SK-N-SH treated with all-trans-retinoic acid at 6 μM for 48 hours (cell line): ENCODE data around the gene PRKACB.

Source experiments
- ATAC-seq: fragments of 200-7000 bp; cut with Tn5 transposase; 3 replicates; pipeline ENCODE4 v1.9.1; 2020; ENCODE audit warnings: mild to moderate bottlenecking, moderate library complexity
- ARNTL ChIP-seq: fragments of 450-650 bp; formaldehyde crosslinking; IDR thresholded peaks from 2 replicates; pipeline ENCODE4 v1.5.0; 2020; ENCODE audit warnings: low read depth, mild to moderate bottlenecking, moderate library complexity, borderline replicate concordance
- BACH2 ChIP-seq: fragments of 250-450 bp; sonication (Bioruptor Pico); IDR thresholded peaks from 2 replicates; pipeline ENCODE4 v1.9.0; 2021; ENCODE audit warnings: mild to moderate bottlenecking, borderline replicate concordance
- CSDC2 ChIP-seq: fragments of 250-450 bp; sonication (Bioruptor Pico); IDR thresholded peaks from 2 replicates; pipeline ENCODE4 v1.5.0; 2020; ENCODE audit warnings: mild to moderate bottlenecking, moderate library complexity
- GLIS3 ChIP-seq: fragments of 250-450 bp; sonication (Bioruptor Pico); IDR thresholded peaks from 2 replicates; pipeline ENCODE4 v1.5.0; 2020; ENCODE audit warnings: mild to moderate bottlenecking, moderate library complexity
- ISL1 ChIP-seq: fragments of 250-450 bp; sonication (Bioruptor Pico); IDR thresholded peaks from 2 replicates; pipeline ENCODE4 v2.1.2; 2022; ENCODE audit warnings: mild to moderate bottlenecking, moderate library complexity
- OSR1 ChIP-seq: fragments of 250-450 bp; sonication (Bioruptor Pico); IDR thresholded peaks from 2 replicates; pipeline ENCODE4 v1.8.0; 2022; ENCODE audit warnings: moderate library complexity, mild to moderate bottlenecking, inconsistent platforms
- PPARA ChIP-seq: fragments of 250-450 bp; sonication (Bioruptor Pico); IDR thresholded peaks from 2 replicates; pipeline ENCODE4 v1.5.0; 2020; ENCODE audit warnings: mild to moderate bottlenecking, borderline replicate concordance
- RARB ChIP-seq: fragments of 250-450 bp; sonication (Bioruptor Pico); IDR thresholded peaks from 2 replicates; pipeline ENCODE4 v1.8.0; 2021; ENCODE audit warnings: mild to moderate bottlenecking, moderate library complexity
- SNAI2 ChIP-seq: fragments of 250-450 bp; sonication (Bioruptor Pico); IDR thresholded peaks from 2 replicates; pipeline ENCODE4 v1.5.0; 2020; ENCODE audit warnings: mild to moderate bottlenecking, moderate library complexity
- TCF4 ChIP-seq: fragments of 250-450 bp; sonication (Bioruptor Pico); IDR thresholded peaks from 2 replicates; pipeline ENCODE4 v1.8.0; 2021; ENCODE audit warnings: mild to moderate bottlenecking, moderate library complexity, borderline replicate concordance
- TOX ChIP-seq: fragments of 250-450 bp; sonication (Bioruptor Pico); IDR thresholded peaks from 2 replicates; pipeline ENCODE4 v1.8.0; 2021; ENCODE audit warnings: mild to moderate bottlenecking, moderate library complexity, borderline replicate concordance
- ZC3H10 ChIP-seq: fragments of 250-450 bp; sonication (Bioruptor Pico); IDR thresholded peaks from 2 replicates; pipeline ENCODE4 v1.5.1; 2021; ENCODE audit warnings: mild to moderate bottlenecking, moderate library complexity
- ZFP3 ChIP-seq: fragments of 250-450 bp; sonication (Bioruptor Pico); IDR thresholded peaks from 2 replicates; pipeline ENCODE4 v1.5.0; 2020; ENCODE audit warnings: mild to moderate bottlenecking, moderate library complexity
- ZFP30 ChIP-seq: fragments of 450-650 bp; formaldehyde crosslinking; IDR thresholded peaks from 2 replicates; pipeline ENCODE4 v1.5.0; 2022; ENCODE audit warnings: mild to moderate bottlenecking, moderate library complexity
- ZNF565 ChIP-seq: fragments of 450-650 bp; formaldehyde crosslinking; conservative IDR thresholded peaks from 2 replicates; pipeline ENCODE4 v1.5.0; 2020; ENCODE audit warnings: low read depth, mild to moderate bottlenecking, moderate library complexity
- ZNF70 ChIP-seq: fragments of 450-650 bp; formaldehyde crosslinking; IDR thresholded peaks from 2 replicates; pipeline ENCODE4 v1.5.0; 2020; ENCODE audit warnings: mild to moderate bottlenecking, moderate library complexity
- ZNF8 ChIP-seq: fragments of 450-650 bp; formaldehyde crosslinking; IDR thresholded peaks from 2 replicates; pipeline ENCODE4 v1.5.0; 2020; ENCODE audit warnings: mild to moderate bottlenecking, moderate library complexity
- TF ChIP-seq, protein P1 (sequence below): fragments of 250-450 bp; sonication (Bioruptor Pico); IDR thresholded peaks from 2 replicates; pipeline ENCODE4 v1.8.0; 2021; ENCODE audit warnings: low read depth, mild to moderate bottlenecking, moderate library complexity, borderline replicate concordance
- TF ChIP-seq, protein P2 (sequence below): fragments of 250-450 bp; sonication (Bioruptor Pico); IDR thresholded peaks from 2 replicates; pipeline ENCODE4 v1.5.0; 2020; ENCODE audit warnings: mild to moderate bottlenecking, moderate library complexity
- TF ChIP-seq, protein P3 (sequence below): fragments of 250-450 bp; sonication (Bioruptor Pico); IDR thresholded peaks from 2 replicates; pipeline ENCODE4 v1.5.1; 2021; ENCODE audit warnings: mild to moderate bottlenecking, moderate library complexity
- TF ChIP-seq, protein P4 (sequence below): fragments of 250-450 bp; sonication (Bioruptor Pico); IDR thresholded peaks from 2 replicates; pipeline ENCODE4 v1.8.0; 2020; ENCODE audit warnings: mild to moderate bottlenecking, moderate library complexity, borderline replicate concordance
- TF ChIP-seq, protein P5 (sequence below): fragments of 250-450 bp; sonication (Bioruptor Pico); IDR thresholded peaks from 2 replicates; pipeline ENCODE4 v1.5.1; 2020; ENCODE audit warnings: low read depth, mild to moderate bottlenecking, moderate library complexity

PRKACB gene

DNA sequence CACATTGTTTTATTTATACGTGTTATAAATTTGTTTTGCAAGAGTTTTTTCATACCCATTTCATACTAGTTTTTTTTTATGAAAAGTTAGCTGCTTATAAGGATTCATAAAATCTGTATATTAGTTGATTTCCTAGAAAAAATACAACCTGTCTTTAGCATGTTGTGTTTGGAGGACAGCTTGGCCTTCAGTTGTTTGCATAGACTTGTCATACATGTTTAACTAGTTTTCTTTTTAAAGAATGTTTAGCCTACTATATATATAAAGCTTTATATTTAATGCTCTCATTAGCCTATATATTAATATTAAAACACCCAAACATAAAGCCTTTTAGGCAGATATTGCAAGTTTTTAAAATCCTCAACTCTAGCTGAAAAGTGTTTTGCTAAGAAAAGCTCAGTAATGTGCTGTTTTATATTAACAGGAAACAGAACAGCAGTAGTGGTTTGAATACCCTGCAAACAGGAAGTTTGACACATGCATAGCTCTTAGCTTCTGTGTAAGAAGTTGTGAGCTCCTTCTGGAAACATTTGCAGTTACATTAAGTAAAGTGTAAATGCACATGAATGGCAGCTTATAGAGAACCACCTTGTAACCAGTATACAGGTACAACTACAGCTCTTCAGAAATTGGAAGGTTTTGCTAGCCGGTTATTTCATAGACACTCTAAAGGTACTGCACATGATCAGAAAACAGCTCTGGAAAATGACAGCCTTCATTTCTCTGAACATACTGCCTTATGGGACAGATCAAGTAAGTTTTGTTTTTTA lies at the start of gene PRKACB:
Gene PRKACB, plus strand, starts transcription at position 476 of the 770 bp plus-strand sequence. Its CDS starts 91 bp downstream, at position 567.
- ATAC-seq: peak; percentile 74
- TF ChIP-seq SNAI2 (no peak), TOX (CRISPR knock-in tag) (no peak)

DNA sequence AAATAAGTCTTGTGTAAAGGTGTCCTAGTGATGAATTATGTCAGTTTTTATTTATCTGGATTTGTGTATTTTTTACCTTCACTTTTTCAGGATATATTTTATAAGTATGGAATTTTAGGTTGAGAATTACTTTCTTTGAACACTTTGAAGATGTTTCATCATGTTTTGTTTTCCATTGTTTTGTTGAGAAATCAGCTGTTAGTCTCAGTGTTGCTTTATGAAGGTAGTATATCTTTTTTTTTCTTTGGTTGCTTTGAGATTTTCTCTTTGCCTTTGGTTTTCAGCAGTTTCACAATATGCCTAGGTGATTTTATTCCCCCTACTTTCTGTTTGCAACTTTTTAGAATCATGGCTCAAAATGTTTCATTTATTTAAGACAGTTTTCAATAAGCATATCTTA lies 48.8 kb upstream of the PRKACB start:
- ATAC-seq: no peak
- TF ChIP-seq ZFP3 (CRISPR knock-in tag) (no peak), ZNF8 (CRISPR knock-in tag) (no peak), ISL1 (CRISPR knock-in tag) (no peak)
- TF ChIP-seq, protein P1, sequence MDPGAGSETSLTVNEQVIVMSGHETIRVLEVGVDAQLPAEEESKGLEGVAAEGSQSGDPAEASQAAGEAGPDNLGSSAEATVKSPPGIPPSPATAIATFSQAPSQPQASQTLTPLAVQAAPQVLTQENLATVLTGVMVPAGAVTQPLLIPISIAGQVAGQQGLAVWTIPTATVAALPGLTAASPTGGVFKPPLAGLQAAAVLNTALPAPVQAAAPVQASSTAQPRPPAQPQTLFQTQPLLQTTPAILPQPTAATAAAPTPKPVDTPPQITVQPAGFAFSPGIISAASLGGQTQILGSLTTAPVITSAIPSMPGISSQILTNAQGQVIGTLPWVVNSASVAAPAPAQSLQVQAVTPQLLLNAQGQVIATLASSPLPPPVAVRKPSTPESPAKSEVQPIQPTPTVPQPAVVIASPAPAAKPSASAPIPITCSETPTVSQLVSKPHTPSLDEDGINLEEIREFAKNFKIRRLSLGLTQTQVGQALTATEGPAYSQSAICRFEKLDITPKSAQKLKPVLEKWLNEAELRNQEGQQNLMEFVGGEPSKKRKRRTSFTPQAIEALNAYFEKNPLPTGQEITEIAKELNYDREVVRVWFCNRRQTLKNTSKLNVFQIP (CRISPR knock-in tag): no peak

DNA sequence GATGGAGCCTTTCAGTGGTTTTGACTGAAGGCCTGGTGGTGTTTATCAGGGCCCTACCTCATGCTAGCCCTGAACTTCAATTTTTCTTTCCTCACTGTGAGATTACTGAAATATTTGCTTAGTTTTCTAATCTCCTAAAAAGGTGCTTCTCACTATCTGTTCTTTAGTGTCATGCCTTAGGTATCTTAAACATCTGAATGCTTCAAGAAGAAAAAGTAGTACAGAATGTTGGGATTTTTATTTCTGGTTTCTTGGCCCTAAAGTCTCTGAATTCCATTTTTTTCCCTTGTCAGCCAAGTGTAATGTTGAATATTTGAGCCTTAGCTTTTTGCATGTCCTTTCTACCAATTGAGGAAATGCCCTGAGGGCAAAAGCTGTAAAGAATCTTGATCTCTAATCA lies 47.9 kb upstream of the PRKACB start:
- no peak for ATAC-seq
- TF ChIP-seq ZC3H10: no peak
- TF ChIP-seq, protein P2, sequence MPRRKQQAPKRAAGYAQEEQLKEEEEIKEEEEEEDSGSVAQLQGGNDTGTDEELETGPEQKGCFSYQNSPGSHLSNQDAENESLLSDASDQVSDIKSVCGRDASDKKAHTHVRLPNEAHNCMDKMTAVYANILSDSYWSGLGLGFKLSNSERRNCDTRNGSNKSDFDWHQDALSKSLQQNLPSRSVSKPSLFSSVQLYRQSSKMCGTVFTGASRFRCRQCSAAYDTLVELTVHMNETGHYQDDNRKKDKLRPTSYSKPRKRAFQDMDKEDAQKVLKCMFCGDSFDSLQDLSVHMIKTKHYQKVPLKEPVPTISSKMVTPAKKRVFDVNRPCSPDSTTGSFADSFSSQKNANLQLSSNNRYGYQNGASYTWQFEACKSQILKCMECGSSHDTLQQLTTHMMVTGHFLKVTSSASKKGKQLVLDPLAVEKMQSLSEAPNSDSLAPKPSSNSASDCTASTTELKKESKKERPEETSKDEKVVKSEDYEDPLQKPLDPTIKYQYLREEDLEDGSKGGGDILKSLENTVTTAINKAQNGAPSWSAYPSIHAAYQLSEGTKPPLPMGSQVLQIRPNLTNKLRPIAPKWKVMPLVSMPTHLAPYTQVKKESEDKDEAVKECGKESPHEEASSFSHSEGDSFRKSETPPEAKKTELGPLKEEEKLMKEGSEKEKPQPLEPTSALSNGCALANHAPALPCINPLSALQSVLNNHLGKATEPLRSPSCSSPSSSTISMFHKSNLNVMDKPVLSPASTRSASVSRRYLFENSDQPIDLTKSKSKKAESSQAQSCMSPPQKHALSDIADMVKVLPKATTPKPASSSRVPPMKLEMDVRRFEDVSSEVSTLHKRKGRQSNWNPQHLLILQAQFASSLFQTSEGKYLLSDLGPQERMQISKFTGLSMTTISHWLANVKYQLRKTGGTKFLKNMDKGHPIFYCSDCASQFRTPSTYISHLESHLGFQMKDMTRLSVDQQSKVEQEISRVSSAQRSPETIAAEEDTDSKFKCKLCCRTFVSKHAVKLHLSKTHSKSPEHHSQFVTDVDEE (CRISPR knock-in tag): no peak
- TF ChIP-seq BACH2 (CRISPR knock-in tag): no peak
- no peak for TF ChIP-seq ZFP3 (CRISPR knock-in tag)
- TF ChIP-seq, protein P3, sequence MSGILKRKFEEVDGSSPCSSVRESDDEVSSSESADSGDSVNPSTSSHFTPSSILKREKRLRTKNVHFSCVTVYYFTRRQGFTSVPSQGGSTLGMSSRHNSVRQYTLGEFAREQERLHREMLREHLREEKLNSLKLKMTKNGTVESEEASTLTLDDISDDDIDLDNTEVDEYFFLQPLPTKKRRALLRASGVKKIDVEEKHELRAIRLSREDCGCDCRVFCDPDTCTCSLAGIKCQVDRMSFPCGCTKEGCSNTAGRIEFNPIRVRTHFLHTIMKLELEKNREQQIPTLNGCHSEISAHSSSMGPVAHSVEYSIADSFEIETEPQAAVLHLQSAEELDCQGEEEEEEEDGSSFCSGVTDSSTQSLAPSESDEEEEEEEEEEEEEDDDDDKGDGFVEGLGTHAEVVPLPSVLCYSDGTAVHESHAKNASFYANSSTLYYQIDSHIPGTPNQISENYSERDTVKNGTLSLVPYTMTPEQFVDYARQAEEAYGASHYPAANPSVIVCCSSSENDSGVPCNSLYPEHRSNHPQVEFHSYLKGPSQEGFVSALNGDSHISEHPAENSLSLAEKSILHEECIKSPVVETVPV (CRISPR knock-in tag): no peak
- no peak for TF ChIP-seq SNAI2
- no peak for TF ChIP-seq ZNF565
- TF ChIP-seq GLIS3 (CRISPR knock-in tag): no peak

DNA sequence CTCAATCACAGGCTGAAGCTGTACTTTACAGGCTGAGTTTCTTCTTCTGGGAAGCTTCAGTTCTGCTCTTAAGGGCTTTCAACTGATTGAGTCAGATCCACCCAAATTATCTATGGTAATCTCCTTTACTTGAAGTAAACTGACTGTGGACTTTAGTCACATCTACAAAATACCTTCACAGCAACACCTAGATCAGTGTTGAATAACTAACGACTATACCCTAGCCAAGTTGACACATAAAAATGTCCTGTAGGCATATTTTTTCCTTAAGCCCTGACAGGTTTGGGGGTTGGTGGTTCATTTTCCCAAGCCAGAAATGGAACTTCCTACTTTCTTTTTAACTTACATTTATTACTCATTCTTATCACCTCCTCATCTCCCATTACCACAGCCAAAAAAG lies 42.9 kb upstream of the PRKACB start:
- ATAC-seq: no peak
- TF ChIP-seq SNAI2 (no peak), ZNF70 (CRISPR knock-in tag) (no peak), CSDC2 (CRISPR knock-in tag) (no peak), TOX (CRISPR knock-in tag) (no peak), ZFP3 (CRISPR knock-in tag) (no peak), TCF4 (CRISPR knock-in tag) (no peak), BACH2 (CRISPR knock-in tag) (no peak), GLIS3 (CRISPR knock-in tag) (no peak), ARNTL (CRISPR knock-in tag) (no peak), ZFP30 (CRISPR knock-in tag) (no peak), PPARA (CRISPR knock-in tag) (no peak), OSR1 (CRISPR knock-in tag) (no peak), RARB (CRISPR knock-in tag) (no peak)
- TF ChIP-seq, protein P4, sequence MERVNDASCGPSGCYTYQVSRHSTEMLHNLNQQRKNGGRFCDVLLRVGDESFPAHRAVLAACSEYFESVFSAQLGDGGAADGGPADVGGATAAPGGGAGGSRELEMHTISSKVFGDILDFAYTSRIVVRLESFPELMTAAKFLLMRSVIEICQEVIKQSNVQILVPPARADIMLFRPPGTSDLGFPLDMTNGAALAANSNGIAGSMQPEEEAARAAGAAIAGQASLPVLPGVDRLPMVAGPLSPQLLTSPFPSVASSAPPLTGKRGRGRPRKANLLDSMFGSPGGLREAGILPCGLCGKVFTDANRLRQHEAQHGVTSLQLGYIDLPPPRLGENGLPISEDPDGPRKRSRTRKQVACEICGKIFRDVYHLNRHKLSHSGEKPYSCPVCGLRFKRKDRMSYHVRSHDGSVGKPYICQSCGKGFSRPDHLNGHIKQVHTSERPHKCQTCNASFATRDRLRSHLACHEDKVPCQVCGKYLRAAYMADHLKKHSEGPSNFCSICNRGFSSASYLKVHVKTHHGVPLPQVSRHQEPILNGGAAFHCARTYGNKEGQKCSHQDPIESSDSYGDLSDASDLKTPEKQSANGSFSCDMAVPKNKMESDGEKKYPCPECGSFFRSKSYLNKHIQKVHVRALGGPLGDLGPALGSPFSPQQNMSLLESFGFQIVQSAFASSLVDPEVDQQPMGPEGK (CRISPR knock-in tag): no peak
- TF ChIP-seq, protein P1 (CRISPR knock-in tag): no peak
- TF ChIP-seq, protein P5, sequence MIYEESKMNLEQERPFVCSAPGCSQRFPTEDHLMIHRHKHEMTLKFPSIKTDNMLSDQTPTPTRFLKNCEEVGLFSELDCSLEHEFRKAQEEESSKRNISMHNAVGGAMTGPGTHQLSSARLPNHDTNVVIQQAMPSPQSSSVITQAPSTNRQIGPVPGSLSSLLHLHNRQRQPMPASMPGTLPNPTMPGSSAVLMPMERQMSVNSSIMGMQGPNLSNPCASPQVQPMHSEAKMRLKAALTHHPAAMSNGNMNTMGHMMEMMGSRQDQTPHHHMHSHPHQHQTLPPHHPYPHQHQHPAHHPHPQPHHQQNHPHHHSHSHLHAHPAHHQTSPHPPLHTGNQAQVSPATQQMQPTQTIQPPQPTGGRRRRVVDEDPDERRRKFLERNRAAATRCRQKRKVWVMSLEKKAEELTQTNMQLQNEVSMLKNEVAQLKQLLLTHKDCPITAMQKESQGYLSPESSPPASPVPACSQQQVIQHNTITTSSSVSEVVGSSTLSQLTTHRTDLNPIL (CRISPR knock-in tag): no peak
- TF ChIP-seq, protein P2 (CRISPR knock-in tag): no peak
